Suppressor macrophage treated with lipopolysaccharide for 4 hours (primary cell): ENCODE results near the gene HTR7.

ENCODE experiments used
- DNase-seq: peaks from one replicate; pipeline ENCODE4 v3.0.0-alpha.2; 2020

The HTR7 gene

GRCh38 chr10:90732581-90732980 is 125.3 kb downstream of the HTR7 start:
- DNase-seq = no peak

GRCh38 chr10:90723416-90724068 is 134.3 kb downstream of the HTR7 start:
- DNase-seq = no peak

- DNase-seq = no peak
Measured at GRCh38 chr10:90722832-90723231, 135.0 kb downstream of the HTR7 start.

GRCh38 chr10:90718182-90718581 is 139.7 kb downstream of the HTR7 start:
- DNase-seq = no peak

- no peak for DNase-seq
Measured at GRCh38 chr10:90712529-90712928, 145.3 kb downstream of the HTR7 start.

- DNase-seq = no peak
Measured at GRCh38 chr10:90709727-90710126, 148.1 kb downstream of the HTR7 start.

- DNase-seq = no peak
Measured at GRCh38 chr10:90707657-90708056, 150.2 kb downstream of the HTR7 start.

GRCh38 chr10:90701428-90701827 is 156.4 kb downstream of the HTR7 start:
- no peak for DNase-seq

- DNase-seq = no peak
Measured at GRCh38 chr10:90695915-90696676, 161.7 kb downstream of the HTR7 start.
